ENCODE measurements around the gene LCN10. TPM values are rescaled to one million over a fixed set of nuclear protein-coding genes. Genes with fewer than 3 reads are reported as not detected.
A peak's percentile ranks its signal among the peaks of the same experiment; 100 is the strongest.

Gene LCN10
- total RNA-seq, 2 donors from 2014 or later, result 9.3 to 20.1 TPM

- intact Hi-C loops (cut with DNase I), result loop anchor here in 1 of 2 donors (10.0 kb wide), 1 partner anchor 52 kb away; no protein-coding TSS in a partner anchor
- ATAC-seq (no peak), DNase-seq (no peak)
Measured at GRCh38 chr9:136697146-136697820, 45.5 kb downstream of the LCN10 start.

- intact Hi-C loops (cut with DNase I), result loop anchor here in 1 of 2 donors (10.0 kb wide), 1 partner anchor 52 kb away; no protein-coding TSS in a partner anchor
- no peak for DNase-seq
Measured at GRCh38 chr9:136696502-136696901, 46.2 kb downstream of the LCN10 start.

GRCh38 chr9:136695955-136696354 lies 46.8 kb downstream of the LCN10 start:
- intact Hi-C loops (cut with DNase I), result loop anchor here in 1 of 2 donors (10.0 kb wide), 1 partner anchor 51 kb away; no protein-coding TSS in a partner anchor
- ATAC-seq (no peak), DNase-seq (peak; percentile 27)

More at GRCh38 chr9:136696502-136696901, 46.2 kb downstream of the LCN10 start:
- no peak for ATAC-seq

GRCh38 chr9:136695435-136695895 lies 47.3 kb downstream of the LCN10 start:
- intact Hi-C loops (cut with DNase I), result loop anchor here in 1 of 2 donors (10.0 kb wide), 1 partner anchor 51 kb away; no protein-coding TSS in a partner anchor
- peak in 1 of 2 donors; percentile 14 for ATAC-seq

GRCh38 chr9:136694872-136695247 lies 47.9 kb downstream of the LCN10 start:
- DNase-seq, result no peak
- intact Hi-C loops (cut with DNase I), result loop anchor here (5.0 to 10.0 kb wide), 2 partner anchors 48 to 50 kb away; no protein-coding TSS in a partner anchor

More at GRCh38 chr9:136695435-136695895, 47.3 kb downstream of the LCN10 start:
- no peak for DNase-seq

GRCh38 chr9:136694163-136694871 lies 48.4 kb downstream of the LCN10 start:
- DNase-seq (peak; percentile 72), ATAC-seq (peak; percentile 35 to 60)
- intact Hi-C loops (cut with DNase I), result loop anchor here (5.0 to 10.0 kb wide), 2 partner anchors 47 to 50 kb away; no protein-coding TSS in a partner anchor

More at GRCh38 chr9:136694872-136695247, 47.9 kb downstream of the LCN10 start:
- no peak for ATAC-seq

GRCh38 chr9:136693490-136694162 lies 49.1 kb downstream of the LCN10 start:
- ATAC-seq (peak in 1 of 2 donors; percentile 37), DNase-seq (no peak)
- intact Hi-C loops (cut with DNase I), result loop anchor here (5.0 to 10.0 kb wide), 2 partner anchors 46 to 49 kb away; no protein-coding TSS in a partner anchor

GRCh38 chr9:136693135-136693489 lies 49.6 kb downstream of the LCN10 start:
- DNase-seq, result no peak
- ATAC-seq, result no peak
- intact Hi-C loops (cut with DNase I), result loop anchor here (5.0 to 10.0 kb wide), 2 partner anchors 46 to 48 kb away; no protein-coding TSS in a partner anchor

- intact Hi-C loops (cut with DNase I), result loop anchor here (5.0 to 10.0 kb wide), 2 partner anchors 45 to 48 kb away; no protein-coding TSS in a partner anchor
- ATAC-seq (no peak), DNase-seq (no peak)
Measured at GRCh38 chr9:136692185-136693134, 50.3 kb downstream of the LCN10 start.

GRCh38 chr9:136691316-136692184 lies 51.2 kb downstream of the LCN10 start:
- intact Hi-C loops (cut with DNase I), result loop anchor here (5.0 to 10.0 kb wide), 2 partner anchors 44 to 47 kb away; no protein-coding TSS in a partner anchor
- peak in 1 of 2 donors; percentile 2 for ATAC-seq
- DNase-seq, result no peak

- intact Hi-C loops (cut with DNase I), result loop anchor here (5.0 to 10.0 kb wide), 2 partner anchors 44 to 46 kb away; no protein-coding TSS in a partner anchor
- DNase-seq, result peak; percentile 71
- peak; percentile 15 to 31 for ATAC-seq
Measured at GRCh38 chr9:136690806-136691261, 51.9 kb downstream of the LCN10 start.

GRCh38 chr9:136690104-136690805 lies 52.5 kb downstream of the LCN10 start:
- DNase-seq, result peak; percentile 84
- intact Hi-C loops (cut with DNase I), result loop anchor here (5.0 to 10.0 kb wide), 2 partner anchors 43 to 45 kb away; no protein-coding TSS in a partner anchor
- ATAC-seq, result peak; percentile 31 to 35

- no peak for ATAC-seq
- intact Hi-C loops (cut with DNase I), result no loop called here
- no peak for DNase-seq
Measured at GRCh38 chr9:136689108-136689460, 53.7 kb downstream of the LCN10 start.

- ATAC-seq (no peak), DNase-seq (no peak)
- intact Hi-C loops (cut with DNase I), result no loop called here
Measured at GRCh38 chr9:136688274-136689107, 54.2 kb downstream of the LCN10 start.
